NCI-H2081 (cell line): Measurements from ENCODE around the gene HDAC5.

Source experiments
- DNase-seq, 2 experiments: peaks; one replicate each; lab custom pipeline; 2025; lab: John Stamatoyannopoulos, UW

HDAC5 gene

DNA sequence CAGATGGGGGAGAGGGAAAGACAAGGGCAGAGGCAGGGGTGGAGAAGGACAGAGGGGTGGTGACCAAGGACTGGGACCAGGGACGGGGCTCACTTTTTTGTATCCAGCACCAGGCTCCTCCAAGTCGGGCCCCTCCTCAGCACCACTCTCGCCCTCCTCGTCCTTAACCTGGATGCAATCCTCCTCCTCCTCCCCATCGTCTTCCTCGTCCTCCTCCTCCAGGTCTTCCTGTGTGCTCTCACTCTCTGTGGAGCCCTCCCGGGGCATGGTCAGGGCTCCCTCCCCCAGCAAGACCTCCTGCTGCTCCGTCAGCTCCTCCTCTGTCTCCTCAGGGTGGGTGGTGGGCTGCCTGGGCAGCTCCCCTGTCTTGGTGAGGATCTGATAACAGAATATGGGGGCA lies 36.1 kb downstream of the HDAC5 start:
- DNase-seq: no peak

DNA sequence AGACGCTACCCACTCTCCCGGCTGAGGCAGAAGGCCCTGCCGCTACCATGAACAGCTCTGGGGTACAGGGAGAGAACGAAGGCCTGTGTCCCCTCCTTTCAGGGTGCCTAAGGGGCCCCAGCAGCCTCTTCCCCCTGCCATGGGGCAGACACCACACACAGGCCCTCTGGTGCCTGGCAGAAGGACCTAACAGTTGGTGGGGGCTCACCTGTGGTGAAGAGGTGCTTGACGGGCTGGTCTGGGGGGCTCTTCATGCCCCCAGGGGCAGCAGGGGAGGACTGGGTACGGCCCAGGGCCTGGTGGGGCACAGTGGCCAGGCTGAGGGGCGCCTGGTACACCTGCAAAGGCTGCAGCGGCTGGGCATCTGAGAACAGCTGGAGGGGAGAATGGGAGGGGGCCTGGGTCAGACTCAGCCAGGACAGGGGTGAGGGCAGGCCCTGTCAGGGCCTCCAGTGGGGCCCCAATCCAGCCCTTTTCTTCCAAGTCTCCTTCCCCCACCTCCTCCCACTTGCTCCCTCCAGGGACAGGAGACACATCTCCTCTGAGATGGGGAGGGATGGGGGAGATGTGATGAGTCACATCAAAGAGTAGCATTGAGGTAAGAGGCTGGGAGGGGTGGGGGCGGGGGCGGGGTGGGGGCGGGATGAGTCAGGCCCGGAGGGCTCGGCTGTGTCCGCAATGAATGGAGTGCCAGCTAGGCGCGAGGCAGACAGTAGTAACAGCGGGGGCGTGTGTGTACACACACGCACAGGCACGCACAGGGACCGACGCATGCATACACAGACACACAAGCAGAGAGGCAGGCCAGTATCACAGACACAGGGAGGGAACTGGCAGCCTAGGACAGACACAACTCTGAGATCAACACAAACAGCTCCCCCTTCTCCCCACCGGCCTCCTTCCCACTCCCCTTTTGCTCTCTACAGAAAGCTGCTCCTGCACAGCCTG lies 36.8 kb downstream of the HDAC5 start:
- DNase-seq: peak in 1 of 2 experiments; percentile 60

DNA sequence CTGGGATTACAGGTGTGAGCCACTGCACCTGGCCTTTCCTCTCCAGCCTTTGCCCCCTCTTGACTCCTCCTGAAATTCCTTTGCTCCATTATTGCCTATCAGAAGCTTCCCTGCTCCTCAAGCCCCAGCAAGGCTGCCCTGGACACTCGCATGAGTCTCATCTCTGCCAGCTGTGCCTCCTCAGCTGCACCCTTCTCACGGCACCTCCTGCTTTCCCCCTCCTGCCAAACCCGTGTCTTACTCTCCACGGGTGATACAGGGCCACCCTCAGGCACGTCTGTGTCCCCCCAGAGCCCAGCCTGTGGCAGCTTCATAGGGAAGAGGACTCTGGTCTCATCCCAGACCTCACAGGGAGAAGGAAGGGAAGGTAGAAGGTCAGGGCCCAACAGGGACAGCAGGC lies 37.5 kb downstream of the HDAC5 start:
- no peak for DNase-seq

DNA sequence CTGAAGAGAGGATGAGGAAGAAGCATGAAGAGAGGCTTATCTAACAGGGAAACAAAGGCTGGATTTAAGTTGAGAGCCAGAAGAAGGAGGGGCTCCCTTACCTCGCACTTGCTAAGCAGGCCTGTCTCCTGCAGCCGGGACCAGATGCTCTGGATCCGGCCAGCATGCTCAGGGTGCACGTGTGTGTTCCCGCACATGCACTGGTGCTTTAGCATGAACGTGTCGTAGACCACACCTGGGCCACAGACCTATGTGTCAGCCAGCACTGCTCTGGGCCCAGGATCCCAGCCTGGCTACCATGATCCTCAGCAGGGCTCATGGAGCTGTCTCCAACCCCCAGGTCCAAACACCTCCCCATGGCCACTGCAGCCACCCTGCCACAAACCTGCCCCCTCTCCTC lies 38.5 kb downstream of the HDAC5 start:
- DNase-seq: no peak

DNA sequence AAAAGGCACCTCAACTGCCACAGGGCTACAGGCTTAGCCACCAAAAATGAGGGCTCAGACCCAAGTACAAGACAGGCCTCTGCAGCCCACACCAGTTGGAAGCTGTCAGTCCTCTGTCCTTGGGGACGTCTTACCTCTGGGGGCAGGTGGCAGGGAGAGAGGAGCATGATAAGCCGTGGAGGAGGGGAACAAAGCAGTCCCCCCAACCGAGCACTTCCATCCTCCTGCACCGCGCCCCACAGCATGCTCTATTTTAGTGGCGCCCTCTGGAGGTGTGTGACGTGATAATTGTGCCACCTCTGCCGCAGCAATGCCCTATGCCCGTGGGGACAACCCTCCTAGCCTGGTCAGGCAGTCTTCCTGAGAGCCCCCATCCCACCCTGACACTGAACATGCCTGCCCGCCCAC lies 39.3 kb downstream of the HDAC5 start:
- peak in 1 of 2 experiments; percentile 27 for DNase-seq

DNA sequence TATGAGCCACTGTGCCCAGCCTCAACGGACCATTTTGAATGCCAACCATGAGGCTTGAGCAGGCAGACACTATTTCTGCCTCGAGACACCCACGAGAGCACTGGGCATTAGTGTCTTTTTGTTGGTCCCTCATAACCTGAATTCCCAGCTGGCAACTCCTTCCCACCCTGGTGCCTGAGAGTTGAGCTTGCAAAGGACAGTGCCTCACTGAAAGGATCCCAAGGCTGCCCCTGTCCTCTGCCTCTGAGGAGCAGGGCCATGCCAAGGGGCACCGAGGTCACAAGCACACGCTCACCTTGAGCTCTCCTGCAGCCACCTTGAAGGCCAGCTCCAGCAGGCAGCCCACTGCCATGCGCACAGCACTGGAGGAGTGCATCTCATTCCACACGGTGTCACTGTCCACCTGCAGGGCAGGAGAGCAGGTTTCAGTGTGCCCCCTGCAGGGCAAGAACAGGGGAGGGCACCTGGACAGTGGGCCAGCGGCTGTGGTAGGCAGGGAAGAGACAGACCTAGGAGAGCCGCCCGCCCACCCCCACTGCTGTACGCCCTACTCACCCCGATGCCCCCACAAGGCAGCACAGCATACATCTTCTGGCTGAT lies 40.1 kb downstream of the HDAC5 start:
- DNase-seq: no peak

DNA sequence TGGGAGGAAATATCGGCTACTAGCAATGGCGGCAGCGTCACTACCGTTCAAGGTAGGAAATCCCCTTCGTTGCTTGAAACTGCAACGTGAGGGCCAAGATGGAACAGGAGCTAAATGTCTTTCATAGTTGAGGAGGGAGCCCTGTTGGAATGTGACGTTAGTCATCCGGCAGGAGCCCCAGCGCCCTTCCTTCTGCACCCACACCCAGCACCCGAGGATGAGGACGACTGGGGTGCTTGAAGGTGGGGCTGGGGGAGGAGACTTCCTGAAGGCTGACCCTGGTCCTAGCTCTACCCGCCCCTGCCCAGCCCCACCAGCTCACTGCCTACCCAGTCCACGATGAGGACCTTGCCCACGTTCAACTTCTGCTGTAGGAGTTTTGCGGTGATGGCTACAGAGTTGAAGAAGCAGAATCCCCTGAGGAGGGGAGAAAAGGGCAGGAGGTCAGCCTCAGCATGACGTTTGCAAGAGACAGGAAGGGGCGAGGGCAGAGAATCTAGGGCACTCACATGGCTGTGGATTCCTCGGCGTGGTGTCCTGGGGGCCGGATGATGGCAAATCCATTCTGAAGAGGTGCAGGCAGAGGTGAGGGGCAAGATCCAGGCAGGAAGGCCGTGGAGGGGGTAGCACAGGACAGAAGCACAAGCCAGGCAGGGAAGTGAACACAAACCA lies 41.0 kb downstream of the HDAC5 start:
- no peak for DNase-seq

DNA sequence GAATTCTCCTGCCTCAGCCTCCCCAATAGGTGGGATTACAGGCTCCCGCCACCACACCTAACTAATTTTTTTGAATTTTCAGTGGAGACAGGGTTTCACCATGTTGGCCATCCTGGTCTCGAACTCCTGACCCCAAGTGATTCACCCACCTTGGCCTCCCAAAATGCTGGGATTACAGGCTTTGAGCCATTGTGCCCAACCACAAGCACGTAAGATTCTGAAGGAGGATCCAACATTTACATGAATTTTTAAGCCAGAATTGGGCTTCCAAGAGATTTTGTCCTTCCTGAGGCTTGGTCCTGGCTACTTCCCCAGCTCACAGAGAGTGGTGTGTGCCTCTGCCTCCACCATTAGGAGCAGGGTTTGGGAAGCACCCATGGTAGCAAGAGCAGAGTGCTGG lies 41.8 kb downstream of the HDAC5 start:
- no peak for DNase-seq

DNA sequence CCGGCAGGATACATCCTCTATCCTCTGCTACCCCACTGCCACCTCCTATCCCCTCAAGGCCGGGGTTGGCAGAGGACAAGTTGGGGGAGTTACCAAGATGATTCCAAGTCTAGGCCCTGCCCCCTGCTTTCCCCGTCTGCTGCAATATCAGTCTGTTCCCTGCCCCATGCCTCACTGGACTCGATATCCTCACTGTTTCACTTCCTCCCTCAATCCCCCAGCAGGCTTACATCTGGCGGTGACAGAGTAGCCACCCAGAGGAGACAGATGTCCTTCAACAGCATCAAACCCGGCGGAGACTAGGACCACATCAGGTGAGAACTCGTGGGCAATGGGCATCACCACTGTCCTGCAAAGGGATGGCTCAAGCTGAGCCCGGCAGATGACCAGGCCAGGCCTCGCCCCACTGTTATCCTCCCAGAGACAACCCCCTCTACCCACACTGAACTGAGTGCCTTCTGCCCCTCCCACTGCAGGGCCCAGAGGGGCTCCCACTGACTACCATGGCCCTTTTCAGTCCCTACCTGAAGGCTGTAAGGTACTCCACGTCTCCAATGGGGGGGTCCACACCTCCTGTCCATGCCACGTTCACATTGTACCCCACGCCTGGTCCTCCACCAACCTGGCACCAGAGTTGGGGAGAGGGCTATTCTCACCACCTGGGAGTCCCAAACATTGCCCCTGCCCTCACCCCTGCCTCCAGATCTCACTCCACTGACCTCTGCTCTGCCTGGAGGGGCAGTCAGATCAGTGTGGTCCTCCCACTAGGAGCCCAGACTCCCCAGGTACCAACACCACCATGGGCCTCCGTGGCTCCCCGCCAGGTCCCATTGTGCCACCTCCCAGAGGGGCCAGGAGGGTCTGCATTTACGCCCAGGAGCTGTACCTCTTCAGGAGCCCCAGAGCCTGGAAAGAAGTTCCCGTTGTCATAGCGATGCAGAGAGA lies 43.3 kb downstream of the HDAC5 start:
- DNase-seq: no peak

DNA sequence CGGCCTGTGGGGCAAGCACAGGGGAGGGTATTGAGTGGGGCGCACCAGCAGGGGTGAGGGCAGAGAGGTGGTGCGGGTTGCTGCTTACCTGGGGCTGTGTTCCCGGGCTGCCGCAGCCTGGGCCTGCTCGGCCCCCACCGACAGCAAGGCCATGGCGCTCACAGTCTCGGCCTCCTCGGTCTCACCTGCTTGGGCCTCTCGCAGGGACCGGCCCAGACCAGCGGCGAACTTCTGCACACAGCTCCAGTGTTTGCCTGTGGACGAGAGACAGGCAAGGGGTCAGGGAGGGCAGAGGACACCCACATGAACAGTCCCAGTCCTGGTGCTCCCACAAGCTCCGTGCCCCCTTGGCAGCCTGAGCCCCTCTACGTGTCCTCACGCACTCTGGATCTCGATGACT lies 45.0 kb downstream of the HDAC5 start:
- no peak for DNase-seq

DNA sequence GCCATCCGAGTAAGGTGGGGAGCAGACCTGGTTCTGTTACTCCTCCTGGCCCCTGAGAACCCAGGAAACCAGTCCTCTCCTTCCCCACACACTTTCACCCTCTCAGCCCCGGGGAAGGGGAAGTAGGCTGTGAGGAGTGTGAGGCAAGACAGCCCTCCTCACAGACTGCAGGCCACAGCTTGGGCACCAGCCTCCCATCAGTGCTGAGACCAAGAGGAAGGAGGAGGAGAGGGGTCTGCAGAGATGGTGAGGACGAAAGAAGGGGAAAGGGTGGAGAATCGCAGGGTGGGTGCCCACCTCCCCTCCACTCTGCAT lies 45.9 kb downstream of the HDAC5 start:
- DNase-seq: no peak

DNA sequence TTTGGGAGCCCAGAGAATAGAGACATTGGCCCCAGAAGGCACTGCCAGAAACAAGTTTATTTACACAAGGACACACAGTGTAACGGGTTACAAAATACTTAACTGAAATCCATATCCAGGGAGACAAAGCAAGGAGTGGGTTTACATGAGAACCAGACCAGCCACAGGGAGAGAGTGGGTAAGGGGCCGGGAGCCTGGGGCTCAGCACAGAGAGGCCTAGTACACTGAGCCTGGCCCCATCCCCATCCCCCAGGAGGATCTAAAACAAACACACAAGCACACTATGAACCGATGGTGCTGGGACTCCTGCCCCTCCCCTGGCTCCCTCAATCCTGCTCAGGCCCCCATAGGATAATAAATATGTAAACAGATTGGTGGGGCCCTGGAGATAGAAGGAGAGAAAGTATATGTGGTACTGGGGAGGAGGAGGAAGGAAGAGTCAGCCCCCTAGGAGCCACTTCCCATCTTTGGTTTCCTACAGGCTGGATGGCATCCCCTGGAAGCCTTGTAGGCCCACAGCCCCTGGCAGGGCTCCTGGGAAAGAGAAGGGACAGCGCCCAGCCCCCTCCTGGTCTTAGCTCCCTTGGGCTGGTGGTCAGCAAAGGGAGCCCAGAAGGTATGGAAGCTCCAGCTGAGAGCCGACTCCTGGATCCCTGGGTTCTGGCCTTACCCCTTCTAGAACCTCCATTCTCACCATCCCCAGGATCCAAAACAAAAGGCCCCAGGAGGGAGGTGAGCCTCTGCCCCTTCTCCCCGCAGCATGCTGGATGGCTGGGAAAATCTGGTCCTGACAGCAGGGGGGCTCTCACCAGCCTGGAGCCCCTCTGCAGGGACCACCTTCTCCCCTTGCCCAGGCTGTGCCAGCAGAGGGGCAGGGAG lies 46.5 kb downstream of the HDAC5 start:
- no peak for DNase-seq

DNA sequence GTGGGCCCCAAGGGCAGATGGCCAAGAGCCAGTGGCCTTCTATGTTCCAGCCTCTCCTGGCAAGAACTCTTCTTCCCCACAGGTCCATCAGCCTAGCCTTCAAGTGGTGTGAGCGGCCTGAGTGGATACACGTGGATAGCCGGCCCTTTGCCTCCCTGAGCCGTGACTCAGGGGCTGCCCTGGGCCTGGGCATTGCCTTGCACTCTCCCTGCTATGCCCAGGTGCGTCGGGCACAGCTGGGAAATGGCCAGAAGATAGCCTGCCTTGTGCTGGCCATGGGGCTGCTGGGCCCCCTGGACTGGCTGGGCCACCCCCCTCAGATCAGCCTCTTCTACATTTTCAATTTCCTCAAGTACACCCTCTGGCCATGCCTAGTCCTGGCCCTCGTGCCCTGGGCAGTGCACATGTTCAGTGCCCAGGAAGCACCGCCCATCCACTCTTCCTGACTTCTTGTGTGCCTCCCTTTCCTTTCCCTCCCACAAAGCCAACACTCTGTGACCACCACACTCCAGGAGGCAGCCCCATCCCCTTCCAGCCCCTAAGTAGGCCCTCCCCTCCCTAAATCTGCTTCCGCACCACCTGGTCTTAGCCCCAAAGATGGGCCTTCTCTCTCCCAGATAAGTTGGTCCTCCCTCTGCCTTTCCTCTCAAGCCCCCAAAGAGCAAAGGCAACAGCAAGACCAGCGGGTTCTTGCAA lies 47.7 kb downstream of the HDAC5 start:
- no peak for DNase-seq

DNA sequence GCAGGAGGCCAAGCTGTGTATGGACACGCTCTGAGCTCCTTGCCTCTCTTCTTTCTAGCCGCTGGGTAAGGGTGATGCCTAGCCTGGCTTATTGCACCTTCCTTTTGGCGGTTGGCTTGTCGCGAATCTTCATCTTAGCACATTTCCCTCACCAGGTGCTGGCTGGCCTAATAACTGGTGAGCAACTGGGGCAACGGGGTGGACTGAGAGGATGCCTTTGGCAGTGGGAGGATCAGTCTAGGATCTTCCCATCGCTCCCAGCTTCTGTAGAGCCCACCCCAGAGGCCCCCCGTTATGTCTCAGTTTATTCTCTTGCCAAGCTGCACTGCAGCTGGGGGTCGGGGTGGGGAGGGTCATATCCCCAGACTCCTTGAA lies 48.5 kb downstream of the HDAC5 start:
- no peak for DNase-seq

DNA sequence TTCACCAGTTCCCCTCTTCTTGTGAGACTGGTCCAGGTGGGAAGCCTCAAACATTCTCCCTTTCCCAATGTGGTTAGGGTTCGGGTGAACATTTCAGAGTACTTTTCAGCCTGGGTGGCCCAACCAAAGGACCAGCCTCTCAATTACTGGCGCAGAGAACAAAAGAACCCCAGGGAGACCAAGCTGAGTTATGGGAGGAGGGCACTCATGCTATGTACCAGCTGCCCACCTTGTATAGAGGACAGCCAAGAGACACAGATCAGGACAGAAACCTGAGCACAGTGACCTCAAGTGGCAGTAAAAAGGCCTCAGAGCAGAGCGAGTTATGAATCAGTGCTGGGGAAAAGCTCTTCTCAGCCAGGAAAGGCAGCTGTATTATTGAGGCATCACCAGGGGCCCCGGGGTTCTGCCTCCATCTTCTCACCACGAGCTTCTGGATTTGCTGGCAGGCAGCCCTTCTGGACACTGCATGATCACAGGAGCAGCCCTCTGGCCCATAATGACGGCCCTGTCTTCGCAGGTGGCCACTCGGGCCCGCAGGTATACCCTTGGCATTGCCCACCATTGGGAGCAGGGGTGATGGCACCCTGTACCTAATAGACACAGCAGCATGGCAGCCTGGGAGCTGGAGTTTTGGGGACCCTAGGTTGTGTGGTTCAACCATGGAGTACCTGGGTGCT lies 49.1 kb downstream of the HDAC5 start:
- DNase-seq: peak in 1 of 2 experiments; percentile 59

DNA sequence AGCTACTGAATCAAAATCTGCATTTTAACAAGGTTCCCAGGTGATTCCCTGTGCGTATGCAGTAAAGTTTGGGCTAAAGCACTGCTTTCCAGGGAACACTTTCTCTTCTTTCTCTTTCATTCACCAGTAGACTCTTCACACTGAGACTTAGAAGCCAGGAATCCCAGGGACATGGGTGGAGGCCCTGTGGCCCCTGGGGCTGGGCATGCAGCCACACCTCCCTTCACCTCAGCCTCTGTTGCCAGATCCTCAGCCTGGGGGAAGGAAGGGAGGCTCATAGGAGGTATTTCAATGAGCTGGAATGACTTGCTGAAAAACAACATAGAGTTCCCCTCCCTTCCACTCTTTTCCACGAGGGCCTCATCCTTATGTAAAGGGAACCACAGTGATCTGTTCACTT lies 51.7 kb downstream of the HDAC5 start:
- no peak for DNase-seq

DNA sequence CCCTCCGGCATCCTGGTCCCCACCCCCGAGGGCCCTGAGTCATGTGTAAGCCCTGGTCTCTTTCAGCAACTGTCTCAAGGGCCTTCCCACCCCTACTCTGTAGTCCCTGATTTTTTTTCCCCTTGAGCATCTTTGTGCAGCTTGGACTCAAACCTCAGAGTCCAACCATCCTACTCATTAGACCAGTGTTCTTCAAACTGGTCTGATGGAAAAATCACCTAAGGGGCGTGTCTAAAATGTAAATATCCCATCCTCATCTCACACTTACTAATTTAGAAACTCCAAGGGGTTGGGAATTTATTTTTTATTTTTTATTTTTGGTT lies 52.3 kb downstream of the HDAC5 start:
- DNase-seq: no peak

DNA sequence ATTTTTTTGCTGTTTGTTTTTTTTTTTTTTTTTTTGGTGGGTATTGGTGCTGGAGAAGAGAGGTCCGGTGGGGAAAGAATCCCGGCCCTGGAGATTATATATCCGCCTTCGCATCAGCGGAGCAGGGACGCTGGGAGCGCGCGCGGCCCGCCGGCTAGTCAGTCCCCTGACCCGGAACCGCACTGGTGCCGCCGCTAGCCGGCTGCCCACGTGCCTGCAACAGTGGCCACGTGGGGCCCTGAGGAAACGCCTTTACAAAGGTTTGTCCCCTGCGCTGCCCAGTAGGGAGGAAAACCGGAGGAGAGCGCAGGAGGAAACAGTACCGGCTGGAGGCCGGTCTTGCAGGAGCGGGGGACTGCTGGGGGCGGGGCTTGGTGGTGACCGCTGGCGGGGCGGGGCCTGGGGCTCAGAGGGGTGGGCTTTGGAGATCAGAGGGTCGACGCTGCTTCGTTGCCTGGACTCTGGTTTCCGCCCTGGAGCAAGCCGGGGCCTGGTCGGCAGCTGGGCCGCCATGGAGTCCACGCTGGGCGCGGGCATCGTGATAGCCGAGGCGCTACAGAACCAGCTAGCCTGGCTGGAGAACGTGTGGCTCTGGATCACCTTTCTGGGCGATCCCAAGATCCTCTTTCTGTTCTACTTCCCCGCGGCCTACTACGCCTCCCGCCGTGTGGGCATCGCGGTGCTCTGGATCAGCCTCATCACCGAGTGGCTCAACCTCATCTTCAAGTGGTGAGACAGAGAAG lies 52.8 kb downstream of the HDAC5 start, which contains the start of gene G6PC3:
G6PC3 (plus strand) TSS at position 281 of the 743 bp plus-strand sequence; CDS start at position 512, 231 bp downstream.
- peak; percentile 98 to 99 for DNase-seq

DNA sequence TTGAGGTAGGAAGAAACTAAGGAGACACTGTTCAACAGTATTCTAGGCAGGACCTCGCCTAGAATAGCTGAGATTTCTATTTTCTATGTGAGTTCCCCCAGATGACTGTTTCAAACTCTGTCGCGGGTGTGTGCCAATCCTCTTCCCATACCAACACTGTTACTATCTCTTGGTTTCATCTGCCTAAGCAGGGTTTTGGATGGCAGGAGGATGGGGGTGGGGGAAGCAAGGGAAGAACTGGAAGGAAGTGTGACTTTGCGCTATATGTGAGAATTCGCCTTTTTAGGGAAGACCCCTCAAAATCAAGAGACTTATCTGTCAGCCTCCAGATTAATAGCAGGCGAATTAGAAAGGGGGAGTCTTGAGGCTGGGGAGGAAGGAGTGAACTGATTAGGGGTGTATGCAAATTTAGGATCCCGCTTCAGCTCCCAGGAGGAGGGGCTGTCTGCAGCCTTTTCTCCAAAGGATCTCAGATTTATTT lies 53.4 kb downstream of the HDAC5 start:
- no peak for DNase-seq
